Thoracic aorta (tissue), 2 donors: Measurements from ENCODE around the gene NMT2. TPM values are rescaled to one million over a fixed set of nuclear protein-coding genes. Genes with fewer than 3 reads are reported as not detected.

Source experiments
- ATAC-seq: fragments of 150-250 bp; one replicate; pipeline ENCODE4 v1.8.0; 2017; ENCODE audit warnings: low read depth; ENCODE audit not compliant: insufficient number of reproducible peaks, low FRiP score
- DNase-seq: peaks from one replicate; pipeline ENCODE4 v3.0.0-alpha.2; 2020; ENCODE audit warnings: low spot score
- H3K27ac ChIP-seq, 2 donors: fragments of 200-600 bp; sonication (generic); 1 replicate in 1 of 2; 2 replicates in 1 of 2; pipeline ENCODE4 v1.5.1; 2016; ENCODE audit warnings: mild to moderate bottlenecking in 2 of 2, moderate library complexity in 2 of 2
- H3K27me3 ChIP-seq: fragments of 200-600 bp; sonication (generic); replicated peaks from 2 replicates; pipeline ENCODE4 v1.6.0; 2016; ENCODE audit warnings: mild to moderate bottlenecking; ENCODE audit not compliant: insufficient read depth
- H3K36me3 ChIP-seq: fragments of 200-600 bp; sonication (generic); one replicate; pipeline ENCODE4 v1.5.1; 2016
- H3K4me1 ChIP-seq, 2 donors: fragments of 200-600 bp; sonication (generic); 1 replicate in 1 of 2; 2 replicates in 1 of 2; pipeline versions ENCODE4 v1.5.1 to v1.6.0; 2016; ENCODE audit warnings: low read depth in 2 of 2, mild to moderate bottlenecking in 1 of 2; ENCODE audit not compliant: control insufficient read depth in 1 of 2
- H3K4me3 ChIP-seq: fragments of 200-600 bp; sonication (generic); 2 replicates; pipeline ENCODE4 v1.5.1; 2016; ENCODE audit warnings: mild to moderate bottlenecking
- H3K9me3 ChIP-seq: fragments of 200-600 bp; sonication (generic); 2 replicates; pipeline ENCODE4 v1.5.1; 2016
- CTCF ChIP-seq: fragments of 200-600 bp; sonication (generic); IDR thresholded peaks from one replicate; pipeline ENCODE4 v1.5.1; 2019; ENCODE audit warnings: antibody characterized with exemption
- total RNA-seq, 2 donors: library from RNA; depleted of rRNA; stranded (reverse); fragments of >200 nt; gene quantifications; one replicate each; pipeline versions ENCODE4 v1.1.0 to v1.2.3, GENCODE V29; 2016

NMT2 gene
- total RNA-seq, 2 donors from 2014 or later: 15.0 to 18.7 TPM

GRCh38 chr10:15096661-15097010 lies 71.9 kb downstream of the NMT2 start:
- ATAC-seq (no peak), DNase-seq (no peak)
- peak overlapping the region; percentile 95 to 97 for H3K27ac ChIP-seq
- peak overlapping the region; percentile 86 for H3K4me3 ChIP-seq
- H3K36me3 ChIP-seq: peaks cover 4% of the 10 kb centered on the region
- no peaks in the 10 kb centered on the region for H3K9me3 ChIP-seq
- no peaks in the 10 kb centered on the region for H3K27me3 ChIP-seq
- TF ChIP-seq CTCF: no peak
- H3K4me1 ChIP-seq: peaks cover 18 to 28% of the 10 kb centered on the region in 2 donors

- ATAC-seq: no peak
These were observed 75.6 kb downstream of the NMT2 start for GRCh38 chr10:15092855-15093408.

GRCh38 chr10:15091418-15091817 lies 77.1 kb downstream of the NMT2 start:
- peaks cover 3 to 8% of the 10 kb centered on the region in 2 donors for H3K4me1 ChIP-seq
- DNase-seq (no peak), ATAC-seq (no peak)
- H3K9me3 ChIP-seq: no peaks in the 10 kb centered on the region
- no peaks in the 10 kb centered on the region for H3K27me3 ChIP-seq
- no peak overlapping the region for H3K4me3 ChIP-seq
- H3K27ac ChIP-seq: no peak overlapping the region
- no peaks in the 10 kb centered on the region for H3K36me3 ChIP-seq
- TF ChIP-seq CTCF: no peak

More at GRCh38 chr10:15092855-15093408, 75.6 kb downstream of the NMT2 start:
- Histone ChIP-seq H3K36me3 (no peaks in the 10 kb centered on the region), H3K4me3 (no peak overlapping the region), H3K9me3 (no peaks in the 10 kb centered on the region), H3K27me3 (no peaks in the 10 kb centered on the region), H3K27ac (no peak overlapping the region), H3K4me1 (peaks cover 5 to 13% of the 10 kb centered on the region in 2 donors)
- no peak for DNase-seq
- no peak for TF ChIP-seq CTCF

DNA sequence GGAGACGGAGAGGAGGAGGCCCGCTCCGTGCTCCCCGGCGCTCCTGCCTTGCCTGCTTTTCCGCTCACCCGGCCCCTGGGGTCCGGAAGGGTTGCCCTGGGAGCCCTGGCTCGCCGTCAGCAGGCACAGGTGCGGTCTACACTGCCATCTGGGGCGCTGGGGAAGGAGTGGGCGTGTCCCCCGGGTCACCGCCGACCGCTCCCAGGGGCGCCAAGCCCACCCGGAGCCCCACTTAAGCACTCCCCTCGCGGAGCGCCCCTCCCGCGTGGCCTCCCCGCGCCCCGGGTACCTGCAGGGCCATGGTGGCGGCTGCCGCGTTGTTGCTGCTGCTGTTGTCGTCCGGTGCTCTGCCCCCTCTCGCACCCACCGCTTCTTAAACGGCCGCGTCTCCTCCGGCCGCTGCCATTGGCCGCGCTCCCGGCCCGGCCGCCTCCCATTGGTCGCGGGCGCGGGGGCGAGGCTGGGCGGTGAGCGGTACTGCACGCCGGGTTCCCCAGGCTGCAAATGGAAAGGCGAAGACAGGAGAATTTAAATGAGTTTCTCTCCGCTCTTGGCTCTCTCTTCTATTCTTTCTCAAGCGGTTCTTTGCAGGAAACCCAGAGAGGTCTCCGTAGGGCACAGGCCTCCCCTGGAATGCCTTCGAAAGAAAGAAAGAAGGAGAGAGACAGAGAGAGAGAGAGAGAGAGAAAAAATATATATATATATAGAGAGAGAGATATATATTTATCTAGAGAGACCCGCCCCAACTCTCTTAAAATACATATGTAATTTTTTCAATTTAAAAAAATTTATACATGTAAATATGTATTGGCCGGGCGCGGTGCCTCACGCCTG lies 79.8 kb downstream of the NMT2 start, which contains the start of gene ACBD7:
Gene ACBD7 (minus strand): TSS at position 349 of the 834 bp plus-strand sequence. CDS start 48 bp downstream, at position 301.
- DNase-seq: peak; percentile 27
- H3K9me3 ChIP-seq: no peaks in the 10 kb centered on the region
- peak; percentile 78 for ATAC-seq
- TF ChIP-seq CTCF: peak; percentile 85
- H3K27me3 ChIP-seq: no peaks in the 10 kb centered on the region
- no peak within 1 kb of the TSS for H3K27ac ChIP-seq
- H3K4me3 ChIP-seq: peak within 1 kb of the TSS; percentile 84
- H3K36me3 ChIP-seq: no peaks in the 10 kb centered on the region
- peaks cover 3 to 18% of the 10 kb centered on the region in 2 donors for H3K4me1 ChIP-seq

DNA sequence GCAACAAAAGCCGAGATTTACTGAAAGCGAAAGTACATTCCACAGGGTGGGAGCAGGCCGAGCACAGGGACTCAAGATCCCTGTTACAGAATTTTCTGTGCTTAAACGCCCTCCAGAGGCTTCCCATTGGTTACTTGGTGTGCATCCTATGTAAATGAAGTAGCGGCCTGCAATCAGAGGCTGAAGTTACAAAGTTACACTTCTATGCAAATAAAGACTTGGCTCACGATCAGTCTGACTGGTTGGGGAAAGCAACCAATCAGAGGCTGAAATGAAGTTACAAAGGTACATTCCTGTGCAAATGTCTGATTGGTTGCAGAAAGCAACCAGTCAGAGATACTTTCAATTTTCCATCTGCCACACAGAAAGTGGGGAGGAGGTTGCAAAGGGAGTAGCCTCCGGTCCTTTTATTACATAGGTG lies 84.0 kb downstream of the NMT2 start:
- DNase-seq: no peak
- Histone ChIP-seq H3K36me3 (no peaks in the 10 kb centered on the region), H3K27me3 (no peaks in the 10 kb centered on the region), H3K4me3 (peak overlapping the region; percentile 75), H3K9me3 (no peaks in the 10 kb centered on the region), H3K4me1 (peaks cover 3 to 20% of the 10 kb centered on the region in 2 donors), H3K27ac (peak overlapping the region; percentile 21 to 31)
- TF ChIP-seq CTCF: no peak
- peak; percentile 82 for ATAC-seq
